WTC11 (cell line): ENCODE results near the gene ROBO2. TPM values are rescaled to one million over a fixed set of nuclear protein-coding genes. Genes with fewer than 3 reads are reported as not detected.
A peak's percentile ranks its signal among the peaks of the same experiment; 100 is the strongest.

ENCODE experiments used
- ATAC-seq: fragments of 200-7000 bp; cut with Tn5 transposase; 2 replicates; pipeline ENCODE4 v1.10.0; 2021; ENCODE audit warnings: mild to moderate bottlenecking, moderate library complexity
- CTCF ChIA-PET: fragments of 300-600 bp; sonication (Branson Sonifier 250); formaldehyde crosslinking; loops from one replicate; lab custom pipeline; 2021; ENCODE audit warnings: antibody characterized with exemption; lab: Charles Lee
- POLR2A ChIA-PET: fragments of 350-600 bp; sonication (Branson Sonifier 250); formaldehyde crosslinking; loops from one replicate; lab custom pipeline; 2021; ENCODE audit warnings: antibody characterized with exemption; lab: Charles Lee
- DNase-seq: peaks from one replicate; pipeline ENCODE4 v3.0.0; 2021; ENCODE audit warnings: low spot score
- H3K27ac Mint-ChIP-seq: 2 replicates; pipeline ENCODE4 v1.8.0; 2021; ENCODE audit warnings: mixed read lengths
- H3K27me3 Mint-ChIP-seq: 2 replicates; pipeline ENCODE4 v1.8.0; 2021; ENCODE audit warnings: low read depth, mild to moderate bottlenecking, moderate library complexity, mixed read lengths
- H3K36me3 Mint-ChIP-seq: 2 replicates; pipeline ENCODE4 v1.8.0; 2021; ENCODE audit warnings: mixed read lengths
- H3K4me1 Mint-ChIP-seq: 2 replicates; pipeline ENCODE4 v1.8.0; 2022; ENCODE audit warnings: mixed read lengths
- H3K4me3 Mint-ChIP-seq: 2 replicates; pipeline ENCODE4 v1.8.0; 2021; ENCODE audit warnings: mild to moderate bottlenecking, moderate library complexity, mixed read lengths
- H3K9me3 Mint-ChIP-seq: 2 replicates; pipeline ENCODE4 v1.8.0; 2021; ENCODE audit warnings: mixed read lengths
- CDX4 ChIP-seq: fragments of 250-450 bp; sonication (Bioruptor Pico); IDR thresholded peaks from 2 replicates; pipeline ENCODE4 v1.9.0; 2021; ENCODE audit warnings: moderate library complexity, mild to moderate bottlenecking, inconsistent platforms, borderline replicate concordance
- E2F4 ChIP-seq: sonication (generic); formaldehyde crosslinking; IDR thresholded peaks from 2 replicates; pipeline ENCODE4 v1.8.1; 2022; ENCODE audit warnings: low read depth, mild to moderate bottlenecking, moderate library complexity, missing genetic modification reagents, borderline replicate concordance
- ESRRA ChIP-seq: sonication (generic); formaldehyde crosslinking; IDR thresholded peaks from 2 replicates; pipeline ENCODE4 v1.8.1; 2022; ENCODE audit warnings: mild to moderate bottlenecking, missing genetic modification reagents, borderline replicate concordance
- FOXP1 ChIP-seq: sonication (generic); formaldehyde crosslinking; IDR thresholded peaks from 2 replicates; pipeline ENCODE4 v1.8.0; 2022; ENCODE audit warnings: missing genetic modification reagents, mild to moderate bottlenecking, moderate library complexity, borderline replicate concordance
- FOXP4 ChIP-seq: sonication (generic); formaldehyde crosslinking; IDR thresholded peaks from 2 replicates; pipeline ENCODE4 v1.8.0; 2022; ENCODE audit warnings: mild to moderate bottlenecking, missing genetic modification reagents
- HMGA2 ChIP-seq: fragments of 250-450 bp; sonication (Bioruptor Pico); IDR thresholded peaks from 2 replicates; pipeline ENCODE4 v1.4.0; 2021; ENCODE audit warnings: mild to moderate bottlenecking, moderate library complexity
- MAX ChIP-seq: sonication (generic); formaldehyde crosslinking; IDR thresholded peaks from 2 replicates; pipeline ENCODE4 v1.8.0; 2022; ENCODE audit warnings: mild to moderate bottlenecking, missing genetic modification reagents
- NR3C1 ChIP-seq: sonication (generic); formaldehyde crosslinking; conservative IDR thresholded peaks from 2 replicates; pipeline ENCODE4 v1.8.1; 2023; ENCODE audit warnings: low read depth, mild to moderate bottlenecking, missing genetic modification reagents
- PREB ChIP-seq: sonication (generic); formaldehyde crosslinking; IDR thresholded peaks from 2 replicates; pipeline ENCODE4 v1.8.1; 2022; ENCODE audit warnings: mild to moderate bottlenecking, missing genetic modification reagents, moderate library complexity, borderline replicate concordance
- SMAD3 ChIP-seq: sonication (generic); formaldehyde crosslinking; IDR thresholded peaks from 2 replicates; pipeline ENCODE4 v1.8.0; 2022; ENCODE audit warnings: missing genetic modification reagents, mild to moderate bottlenecking, borderline replicate concordance
- ZNF219 ChIP-seq: sonication (generic); formaldehyde crosslinking; IDR thresholded peaks from 2 replicates; pipeline ENCODE4 v1.8.0; 2023; ENCODE audit warnings: missing genetic modification reagents, mild to moderate bottlenecking, borderline replicate concordance
- ZNF281 ChIP-seq: sonication (generic); formaldehyde crosslinking; IDR thresholded peaks from 2 replicates; pipeline ENCODE4 v1.8.0; 2023; ENCODE audit warnings: mild to moderate bottlenecking, missing genetic modification reagents
- ZNF317 ChIP-seq: sonication (generic); formaldehyde crosslinking; IDR thresholded peaks from 2 replicates; pipeline ENCODE4 v1.8.1; 2023; ENCODE audit warnings: low read depth, mild to moderate bottlenecking, moderate library complexity, missing genetic modification reagents, borderline replicate concordance
- ZNF532 ChIP-seq: fragments of 250-450 bp; sonication (Bioruptor Pico); IDR thresholded peaks from 2 replicates; pipeline ENCODE4 v1.9.0; 2021; ENCODE audit warnings: mild to moderate bottlenecking, borderline replicate concordance
- total RNA-seq: library from RNA; stranded (reverse); gene quantifications from 3 replicates; pipeline ENCODE4 v1.2.3, GENCODE V29; 2021

Gene ROBO2
- total RNA-seq, 1 experiment from 2014 or later, result 11.7 TPM

- no peak for TF ChIP-seq ZNF281 (CRISPR knock-in tag)
- TF ChIP-seq FOXP4 (CRISPR knock-in tag), result no peak
- TF ChIP-seq ESRRA, result no peak
Observed at GRCh38 chr3:77271711-77272110, 231.8 kb downstream of the ROBO2 start (continued).

- no peak for DNase-seq
Observed at GRCh38 chr3:77279276-77279675, 239.4 kb downstream of the ROBO2 start.

GRCh38 chr3:77281721-77282120 lies 241.8 kb downstream of the ROBO2 start:
- POLR2A ChIA-PET, result no interaction called here
- H3K36me3 Mint-ChIP-seq, result peaks cover 7% of the 10 kb centered on the region; the same call in 1 of the 2 replicates
- peaks cover 8% of the 10 kb centered on the region for H3K9me3 Mint-ChIP-seq
- H3K4me1 Mint-ChIP-seq, result peaks cover 42% of the 10 kb centered on the region
- DNase-seq (peak; percentile 67), ATAC-seq (peak; percentile 91)
- H3K4me3 Mint-ChIP-seq, result peak overlapping the region; percentile 34; the same call in 1 of the 2 replicates
- H3K27me3 Mint-ChIP-seq, result peaks cover 4% of the 10 kb centered on the region
- TF ChIP-seq SMAD3 (CRISPR knock-in tag) (no peak), NR3C1 (CRISPR knock-in tag) (no peak), ZNF532 (CRISPR knock-in tag) (no peak), E2F4 (CRISPR knock-in tag) (no peak), ZNF219 (CRISPR knock-in tag) (no peak), FOXP1 (CRISPR knock-in tag) (no peak), ZNF317 (no peak), MAX (CRISPR knock-in tag) (no peak), CDX4 (CRISPR knock-in tag) (no peak), PREB (CRISPR knock-in tag) (no peak)
- CTCF ChIA-PET, result no interaction called here
- no peak overlapping the region for H3K27ac Mint-ChIP-seq

More at GRCh38 chr3:77279276-77279675, 239.4 kb downstream of the ROBO2 start:
- H3K9me3 Mint-ChIP-seq, result peaks cover 8% of the 10 kb centered on the region
- peaks cover 4% of the 10 kb centered on the region for H3K27me3 Mint-ChIP-seq
- ATAC-seq, result no peak
- H3K27ac Mint-ChIP-seq, result no peak overlapping the region
- H3K36me3 Mint-ChIP-seq, result peaks cover 7% of the 10 kb centered on the region; the same call in 1 of the 2 replicates
- no peak for TF ChIP-seq HMGA2 (CRISPR knock-in tag)
- TF ChIP-seq, all 79 proteins: peak for 0
- peaks cover 40% of the 10 kb centered on the region for H3K4me1 Mint-ChIP-seq
- ChIA-PET CTCF (no interaction called here), POLR2A (no interaction called here)
- H3K4me3 Mint-ChIP-seq, result peak overlapping the region; percentile 42; the same call in 1 of the 2 replicates
